ENCODE results near the gene COPRS.

The COPRS gene

GRCh38 chr17:31807846-31808245 lies 51.2 kb downstream of the COPRS start:
- DNase-seq = no peak

GRCh38 chr17:31806921-31807320 lies 52.1 kb downstream of the COPRS start:
- no peak for DNase-seq

- DNase-seq = no peak
Observed at GRCh38 chr17:31803494-31804213, 55.4 kb downstream of the COPRS start.

- no peak for DNase-seq
Observed at GRCh38 chr17:31802502-31802901, 56.5 kb downstream of the COPRS start.
